GM18520 (cell line): ENCODE measurements around the gene SOAT1.
A peak's percentile ranks its signal among the peaks of the same experiment; 100 is the strongest.
"Not testable (repeated sequence)": the region's sequence is repeated elsewhere in the genome, so short reads cannot be mapped to it uniquely, and the experiment has no call there.

Experiments used
- ATAC-seq: cut with Tn5 transposase; IDR thresholded peaks from one replicate; pipeline ENCODE4 v1.9.1; 2021; ENCODE audit not compliant: unreplicated experiment

Gene SOAT1

GRCh38 chr1:179342740-179343404, 49.3 kb downstream of the SOAT1 start:
- no peak for ATAC-seq

GRCh38 chr1:179351281-179351680, 57.7 kb downstream of the SOAT1 start:
- no peak for ATAC-seq

- ATAC-seq, result no peak
Observed at GRCh38 chr1:179352236-179352635, 58.6 kb downstream of the SOAT1 start.

- ATAC-seq, result no peak
Observed at GRCh38 chr1:179353546-179353945, 59.9 kb downstream of the SOAT1 start.

- not testable (repeated sequence) for ATAC-seq
Observed at GRCh38 chr1:179361631-179362030, 68.0 kb downstream of the SOAT1 start.

- peak; percentile 85 for ATAC-seq
Observed at GRCh38 chr1:179365342-179366092, 71.9 kb downstream of the SOAT1 start, which contains the start of gene AXDND1. AXDND1 (plus strand) TSS chr1:179365971; CDS start chr1:179366510, 539 bp downstream.

GRCh38 chr1:179366093-179366800, 72.7 kb downstream of the SOAT1 start:
- peak; percentile 16 for ATAC-seq

- peak; percentile 30 for ATAC-seq
Observed at GRCh38 chr1:179369751-179370341, 76.2 kb downstream of the SOAT1 start.

- ATAC-seq, result no peak
Observed at GRCh38 chr1:179372160-179372559, 78.6 kb downstream of the SOAT1 start.

- no peak for ATAC-seq
Observed at GRCh38 chr1:179376223-179376622, 82.6 kb downstream of the SOAT1 start.

- no peak for ATAC-seq
Observed at GRCh38 chr1:179380299-179380698, 86.7 kb downstream of the SOAT1 start.

GRCh38 chr1:179384027-179384426, 90.4 kb downstream of the SOAT1 start:
- no peak for ATAC-seq

- ATAC-seq, result no peak
Observed at GRCh38 chr1:179385510-179385909, 91.9 kb downstream of the SOAT1 start.

GRCh38 chr1:179393721-179394120, 100.1 kb downstream of the SOAT1 start:
- no peak for ATAC-seq

- ATAC-seq, result not testable (repeated sequence)
Observed at GRCh38 chr1:179399399-179399798, 105.8 kb downstream of the SOAT1 start.
